BJ (cell line): ENCODE data around the gene DHCR7. TPM values are rescaled to one million over a fixed set of nuclear protein-coding genes. Genes with fewer than 3 reads are reported as not detected.

ENCODE experiments used
- CTCF ChIA-PET: fragments of 350-600 bp; formaldehyde crosslinking; extraction: SDS; loops from one replicate; lab custom pipeline; 2021; ENCODE audit warnings: antibody characterized with exemption, inconsistent platforms; lab: Yijun Ruan, JAX
- POLR2A ChIA-PET: fragments of 300-600 bp; sonication (Branson Sonifier 250); formaldehyde crosslinking; extraction: SDS; loops from one replicate; lab custom pipeline; 2021; ENCODE audit warnings: antibody characterized with exemption; lab: Charles Lee
- DNase-seq: peaks from one replicate; pipeline ENCODE4 v3.0.0-alpha.2; 2011; ENCODE audit warnings: low read depth
- H3K27me3 ChIP-seq: 2 replicates; pipeline ENCODE4 v1.6.0; 2011; ENCODE audit warnings: low read length; ENCODE audit not compliant: control insufficient read depth, insufficient read depth
- H3K36me3 ChIP-seq: 2 replicates; pipeline ENCODE4 v1.5.1; 2011; ENCODE audit warnings: low read length; ENCODE audit not compliant: control insufficient read depth, insufficient read depth
- H3K4me3 ChIP-seq: 2 replicates; pipeline ENCODE4 v1.5.1; 2011; ENCODE audit warnings: low read depth, mild to moderate bottlenecking, control low read depth, low read length
- CTCF ChIP-seq: IDR thresholded peaks from 2 replicates; pipeline ENCODE4 v1.5.1; 2011; ENCODE audit warnings: low read depth, mild to moderate bottlenecking, control low read depth, inconsistent platforms, low read length, moderate library complexity; ENCODE audit not compliant: insufficient read depth
- polyA plus RNA-seq: library from polyadenylated mRNA; depleted of rRNA; stranded (reverse); fragments of >200 nt; gene quantifications from 2 replicates; pipeline ENCODE4 v1.2.3, GENCODE V29; 2011

DHCR7 gene
- polyA plus RNA-seq, 1 experiment, result 61.1 TPM

- POLR2A ChIA-PET, result no interaction called here
- Histone ChIP-seq H3K36me3 (peaks cover 35% of the 10 kb centered on the region), H3K4me3 (no peak overlapping the region), H3K27me3 (no peaks in the 10 kb centered on the region)
- DNase-seq, result no peak
- TF ChIP-seq CTCF, result no peak
- CTCF ChIA-PET, result no interaction called here
Observed at GRCh38 chr11:71461696-71462095, 13.5 kb upstream of the DHCR7 start.

- DNase-seq, result no peak
- CTCF ChIA-PET, result no interaction called here
- no peaks in the 10 kb centered on the region for H3K27me3 ChIP-seq
- H3K4me3 ChIP-seq, result no peak overlapping the region
- TF ChIP-seq CTCF, result no peak
- POLR2A ChIA-PET, result no interaction called here
- peaks cover 46% of the 10 kb centered on the region for H3K36me3 ChIP-seq
Observed at GRCh38 chr11:71459767-71460320, 11.7 kb upstream of the DHCR7 start.

- H3K27me3 ChIP-seq, result no peaks in the 10 kb centered on the region
Observed at GRCh38 chr11:71459076-71459766, 11.0 kb upstream of the DHCR7 start.

GRCh38 chr11:71458146-71459070, 10.2 kb upstream of the DHCR7 start:
- H3K36me3 ChIP-seq, result peaks cover 43% of the 10 kb centered on the region
- CTCF ChIA-PET, result interaction anchor here (0.9 kb wide), 1 partner anchor 11 kb away, joined by 3 read pairs; no protein-coding TSS in a partner anchor
- POLR2A ChIA-PET, result no interaction called here

More at GRCh38 chr11:71459076-71459766, 11.0 kb upstream of the DHCR7 start:
- H3K4me3 ChIP-seq, result no peak overlapping the region
- ChIA-PET POLR2A (no interaction called here), CTCF (interaction anchor here (0.9 kb wide), 1 partner anchor 12 kb away, joined by 3 read pairs; no protein-coding TSS in a partner anchor)
- DNase-seq, result no peak
- no peak for TF ChIP-seq CTCF
- peaks cover 48% of the 10 kb centered on the region for H3K36me3 ChIP-seq

More at GRCh38 chr11:71458146-71459070, 10.2 kb upstream of the DHCR7 start:
- no peak for DNase-seq
- no peaks in the 10 kb centered on the region for H3K27me3 ChIP-seq
- no peak overlapping the region for H3K4me3 ChIP-seq
- no peak for TF ChIP-seq CTCF
